ENCODE measurements around the gene NOTCH1. TPM values are rescaled to one million over a fixed set of nuclear protein-coding genes. Genes with fewer than 3 reads are reported as not detected.

The NOTCH1 gene
- total and polyA plus RNA-seq, 11 donors = 8.0 to 47.3 (median 20.3) TPM

- ATAC-seq (no peak), DNase-seq (peak in 1 of 5 donors; percentile 56)
- H3K9me3 ChIP-seq = no peaks in the 10 kb centered on the region
- H3K36me3 ChIP-seq = peaks cover 0 to 55% (median 49%) of the 10 kb centered on the region in 9 donors
- no peaks in the 10 kb centered on the region for H3K27me3 ChIP-seq
- 81 to 89% (median 84%) methylated on average over 29 of the region's 29 CpGs for WGBS, 4 donors
- H3K4me3 ChIP-seq = no peak overlapping the region
- no peak overlapping the region for H3K27ac ChIP-seq
- TF ChIP-seq POLR2A (IDR thresholded peaks at IDR 0.05) (no peak), CTCF (IDR thresholded peaks at IDR 0.05) (no peak)
- intact Hi-C loops (cut with DNase I) = loop anchor here in 3 of 10 donors (5.0 to 10.0 kb wide), 3 partner anchors 38 to 50 kb away; partner anchors contain the start of gene NOTCH1 (in 1 of the 3)
- peaks cover 0 to 24% (median 0%) of the 10 kb centered on the region in 12 donors for H3K4me1 ChIP-seq
Measured at GRCh38 chr9:136494531-136495215, 51.2 kb downstream of the NOTCH1 start.

DNA sequence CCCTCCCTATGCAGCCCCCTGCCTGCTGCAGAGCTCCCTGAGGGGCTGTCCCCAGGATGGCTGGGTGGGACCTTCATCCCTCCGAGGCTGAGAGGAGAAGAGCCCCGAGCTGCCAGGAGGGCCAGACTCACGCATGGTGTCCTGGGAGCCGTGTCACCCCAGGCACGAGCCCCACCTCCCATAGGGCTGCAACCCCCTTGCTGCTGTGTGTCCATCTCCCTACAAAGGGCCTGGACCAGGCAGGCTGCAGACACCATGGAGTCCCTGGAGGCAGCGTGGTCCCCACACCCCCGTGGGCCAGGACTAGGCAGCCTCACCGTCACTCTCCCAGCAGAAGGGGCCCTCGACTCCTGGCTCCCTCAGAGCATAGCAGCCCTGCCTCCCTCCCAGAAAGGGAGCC, 51.8 kb downstream of the NOTCH1 start:
- H3K36me3 ChIP-seq = peaks cover 0 to 48% (median 42%) of the 10 kb centered on the region in 9 donors
- TF ChIP-seq CTCF (IDR thresholded peaks at IDR 0.05) (no peak), POLR2A (IDR thresholded peaks at IDR 0.05) (no peak)
- DNase-seq (no peak), ATAC-seq (peak in 2 of 4 donors; percentile 9 to 16)
- WGBS, 4 donors = 69 to 74% (median 71%) methylated on average over 5 to 9 of the region's 9 CpGs
- peaks cover 0 to 24% (median 0%) of the 10 kb centered on the region in 12 donors for H3K4me1 ChIP-seq
- no peaks in the 10 kb centered on the region for H3K27me3 ChIP-seq
- H3K9me3 ChIP-seq = no peaks in the 10 kb centered on the region
- no peak overlapping the region for H3K4me3 ChIP-seq
- intact Hi-C loops (cut with DNase I) = loop anchor here in 2 of 10 donors (5.0 to 10.0 kb wide), 2 partner anchors 38 to 51 kb away; partner anchors contain the start of gene NOTCH1 (in 1 of the 2)
- H3K27ac ChIP-seq = peak overlapping the region in 2 of 12 donors; percentile 18 to 33

GRCh38 chr9:136493567-136493971, 52.3 kb downstream of the NOTCH1 start:
- peak in 2 of 4 donors; percentile 4 to 10 for ATAC-seq
- peaks cover 0 to 29% (median 3%) of the 10 kb centered on the region in 12 donors for H3K4me1 ChIP-seq
- H3K4me3 ChIP-seq = no peak overlapping the region
- peak in 1 of 5 donors; percentile 52 for DNase-seq
- 88 to 98% (median 93%) methylated on average over 8 of the region's 8 CpGs for WGBS, 4 donors
- intact Hi-C loops (cut with DNase I) = loop anchor here in 2 of 10 donors (5.0 to 10.0 kb wide), 2 partner anchors 39 to 51 kb away; partner anchors contain the start of gene NOTCH1 (in 1 of the 2)
- H3K9me3 ChIP-seq = no peaks in the 10 kb centered on the region
- no peaks in the 10 kb centered on the region for H3K27me3 ChIP-seq
- H3K36me3 ChIP-seq = peaks cover 0 to 44% (median 38%) of the 10 kb centered on the region in 9 donors
- H3K27ac ChIP-seq = peak overlapping the region in 2 of 12 donors; percentile 18 to 33
- TF ChIP-seq POLR2A (IDR thresholded peaks at IDR 0.05) (no peak), CTCF (IDR thresholded peaks at IDR 0.05) (no peak)

DNA sequence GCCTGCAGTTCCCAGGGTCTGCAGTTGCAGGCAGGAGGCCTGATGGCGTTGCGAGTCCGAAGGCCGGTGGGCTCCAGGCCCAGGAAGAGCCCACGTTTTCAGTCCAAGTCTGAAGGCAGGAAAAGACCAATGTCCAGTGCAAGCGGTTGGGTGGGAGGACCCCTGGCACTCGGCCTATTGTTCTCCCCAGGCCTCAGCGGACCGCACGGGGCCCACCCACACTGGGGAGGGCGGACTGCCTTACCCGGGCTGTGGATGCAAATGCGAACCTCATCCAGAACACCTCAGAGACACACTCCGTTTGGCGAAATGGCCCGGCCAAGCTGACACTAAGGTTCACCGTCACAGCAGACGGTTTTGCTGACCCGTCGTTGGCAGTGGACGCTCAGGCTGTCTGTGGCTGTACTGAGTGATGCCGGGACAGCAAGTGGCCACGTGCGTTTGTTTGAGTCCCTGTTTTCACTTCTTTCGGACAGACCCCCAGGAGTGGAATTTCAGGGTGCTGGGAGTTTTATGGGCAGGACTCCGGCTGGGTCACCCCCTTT, 52.8 kb downstream of the NOTCH1 start:
- WGBS, 4 donors = 53 to 64% (median 59%) methylated on average over 26 of the region's 26 CpGs
- intact Hi-C loops (cut with DNase I) = loop anchor here in 2 of 10 donors (5.0 to 10.0 kb wide), 2 partner anchors 39 to 52 kb away; partner anchors contain the start of gene NOTCH1 (in 1 of the 2)

More for the DNA sequence above, 52.8 kb downstream of the NOTCH1 start:
- Histone ChIP-seq H3K4me3 (no peak overlapping the region), H3K27ac (peak overlapping the region in 5 of 12 donors; percentile 4 to 33 (median 18)), H3K27me3 (no peaks in the 10 kb centered on the region), H3K36me3 (peaks cover 0 to 39% (median 33%) of the 10 kb centered on the region in 9 donors), H3K4me1 (peaks cover 0 to 32% (median 7%) of the 10 kb centered on the region in 12 donors), H3K9me3 (no peaks in the 10 kb centered on the region)
- DNase-seq = peak in 1 of 5 donors; percentile 55
- ATAC-seq = peak in 1 of 4 donors; percentile 17
- TF ChIP-seq POLR2A (IDR thresholded peaks at IDR 0.05) = no peak
- no peak for TF ChIP-seq CTCF (IDR thresholded peaks at IDR 0.05)
